GM12878 (cell line): ENCODE results near the gene KAT2B.

Experiments used
- BMI1 ChIP-seq: fragments of 450-650 bp; IDR thresholded peaks from 2 replicates; pipeline ENCODE4 v1.6.1; 2016; ENCODE audit warnings: mild to moderate bottlenecking, moderate library complexity, borderline replicate concordance
- CEBPB ChIP-seq, 2 experiments: fragments of 150-350 bp in 1 of 2; IDR thresholded peaks; 2 replicates each; pipeline ENCODE4 v1.6.1; 2012 to 2014; ENCODE audit warnings: low read depth in 2 of 2, low read length in 2 of 2, borderline replicate concordance in 1 of 2, inconsistent platforms in 1 of 2
- JUND ChIP-seq: IDR thresholded peaks from 2 replicates; pipeline ENCODE4 v1.6.1; 2012; ENCODE audit warnings: low read depth, mild to moderate bottlenecking, low read length, improper control_type of control experiment, moderate library complexity
- POLR2AphosphoS5 ChIP-seq: IDR thresholded peaks from 2 replicates; pipeline ENCODE4 v1.6.1; 2011; ENCODE audit warnings: mild to moderate bottlenecking, low read length, inconsistent platforms
- SIN3A ChIP-seq: IDR thresholded peaks from 2 replicates; pipeline ENCODE4 v1.6.1; 2012; ENCODE audit warnings: low read depth, low read length, improper control_type of control experiment
- SP1 ChIP-seq: IDR thresholded peaks from one replicate; pipeline ENCODE4 v1.6.1; 2011; ENCODE audit warnings: low read depth, low read length
- TCF12 ChIP-seq: IDR thresholded peaks from 2 replicates; pipeline ENCODE4 v1.6.1; 2011; ENCODE audit warnings: low read depth, mild to moderate bottlenecking, low read length
- TF ChIP-seq, protein P1 (sequence below), 3 experiments: IDR thresholded peaks in 2 of 3; conservative IDR thresholded peaks in 1 of 3; 2 replicates each; pipeline ENCODE4 v1.5.1; 2011; ENCODE audit warnings: low read depth in 3 of 3, low read length in 3 of 3, mild to moderate bottlenecking in 3 of 3, control low read depth in 2 of 3, moderate library complexity in 2 of 3, inconsistent platforms in 1 of 3, mixed read lengths in 1 of 3; ENCODE audit not compliant: control insufficient read depth in 2 of 3, insufficient read depth in 1 of 3; ENCODE audit errors: extremely low read depth in 1 of 3
- TF ChIP-seq, protein P2 (sequence below): IDR thresholded peaks from 2 replicates; pipeline ENCODE4 v1.6.1; 2011; ENCODE audit warnings: mild to moderate bottlenecking, low read depth, low read length, moderate library complexity; ENCODE audit not compliant: insufficient replicate concordance
- TF ChIP-seq, protein P3 (sequence below): IDR thresholded peaks from 2 replicates; pipeline ENCODE4 v1.6.1; 2012; ENCODE audit warnings: low read depth, low read length, improper control_type of control experiment
- TF ChIP-seq, protein P4 (sequence below): IDR thresholded peaks from 2 replicates; pipeline ENCODE4 v1.6.1; 2012; ENCODE audit warnings: low read length, inconsistent platforms

DNA sequence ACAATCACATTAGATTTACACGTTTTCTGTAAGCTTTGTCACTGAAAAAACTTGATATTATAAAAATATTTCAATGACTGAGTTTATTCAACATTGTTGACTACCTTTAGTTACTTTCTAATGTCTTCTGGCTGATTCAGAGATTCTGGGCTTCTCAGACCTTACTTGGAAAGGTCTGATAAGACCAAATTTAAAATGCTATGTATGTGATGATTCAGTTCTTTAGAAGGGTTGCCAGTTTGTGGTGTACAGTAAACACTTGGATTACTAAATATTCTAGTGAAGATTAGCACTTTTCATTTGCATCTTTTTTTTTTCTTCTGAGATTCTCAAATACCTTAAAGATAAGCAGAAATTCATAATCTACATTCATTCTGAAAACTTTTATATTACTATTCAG is 96.0 kb downstream of the KAT2B start:
- TF ChIP-seq, protein P1, sequence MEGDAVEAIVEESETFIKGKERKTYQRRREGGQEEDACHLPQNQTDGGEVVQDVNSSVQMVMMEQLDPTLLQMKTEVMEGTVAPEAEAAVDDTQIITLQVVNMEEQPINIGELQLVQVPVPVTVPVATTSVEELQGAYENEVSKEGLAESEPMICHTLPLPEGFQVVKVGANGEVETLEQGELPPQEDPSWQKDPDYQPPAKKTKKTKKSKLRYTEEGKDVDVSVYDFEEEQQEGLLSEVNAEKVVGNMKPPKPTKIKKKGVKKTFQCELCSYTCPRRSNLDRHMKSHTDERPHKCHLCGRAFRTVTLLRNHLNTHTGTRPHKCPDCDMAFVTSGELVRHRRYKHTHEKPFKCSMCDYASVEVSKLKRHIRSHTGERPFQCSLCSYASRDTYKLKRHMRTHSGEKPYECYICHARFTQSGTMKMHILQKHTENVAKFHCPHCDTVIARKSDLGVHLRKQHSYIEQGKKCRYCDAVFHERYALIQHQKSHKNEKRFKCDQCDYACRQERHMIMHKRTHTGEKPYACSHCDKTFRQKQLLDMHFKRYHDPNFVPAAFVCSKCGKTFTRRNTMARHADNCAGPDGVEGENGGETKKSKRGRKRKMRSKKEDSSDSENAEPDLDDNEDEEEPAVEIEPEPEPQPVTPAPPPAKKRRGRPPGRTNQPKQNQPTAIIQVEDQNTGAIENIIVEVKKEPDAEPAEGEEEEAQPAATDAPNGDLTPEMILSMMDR (IDR thresholded peaks at IDR 0.05 in 2 of 3, conservative IDR thresholded peaks at IDR 0.05 in 1 of 3; ENCODE audit: control insufficient read depth in 2 of 3, extremely low read depth in 1 of 3, insufficient read depth in 1 of 3, low read depth in 3 of 3, low read length in 3 of 3) = no peak
- TF ChIP-seq, protein P2, sequence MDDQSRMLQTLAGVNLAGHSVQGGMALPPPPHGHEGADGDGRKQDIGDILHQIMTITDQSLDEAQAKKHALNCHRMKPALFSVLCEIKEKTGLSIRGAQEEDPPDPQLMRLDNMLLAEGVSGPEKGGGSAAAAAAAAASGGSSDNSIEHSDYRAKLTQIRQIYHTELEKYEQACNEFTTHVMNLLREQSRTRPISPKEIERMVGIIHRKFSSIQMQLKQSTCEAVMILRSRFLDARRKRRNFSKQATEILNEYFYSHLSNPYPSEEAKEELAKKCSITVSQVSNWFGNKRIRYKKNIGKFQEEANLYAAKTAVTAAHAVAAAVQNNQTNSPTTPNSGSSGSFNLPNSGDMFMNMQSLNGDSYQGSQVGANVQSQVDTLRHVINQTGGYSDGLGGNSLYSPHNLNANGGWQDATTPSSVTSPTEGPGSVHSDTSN = no peak
- TF ChIP-seq POLR2AphosphoS5 = no peak
- TF ChIP-seq, protein P3, sequence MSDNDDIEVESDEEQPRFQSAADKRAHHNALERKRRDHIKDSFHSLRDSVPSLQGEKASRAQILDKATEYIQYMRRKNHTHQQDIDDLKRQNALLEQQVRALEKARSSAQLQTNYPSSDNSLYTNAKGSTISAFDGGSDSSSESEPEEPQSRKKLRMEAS = no peak
- no peak for TF ChIP-seq CEBPB (IDR thresholded peaks at IDR 0.05; ENCODE audit: borderline replicate concordance in 1 of 2, low read depth in 2 of 2, low read length in 2 of 2)
- TF ChIP-seq BMI1 = no peak
- no peak for TF ChIP-seq JUND
- TF ChIP-seq, protein P4, sequence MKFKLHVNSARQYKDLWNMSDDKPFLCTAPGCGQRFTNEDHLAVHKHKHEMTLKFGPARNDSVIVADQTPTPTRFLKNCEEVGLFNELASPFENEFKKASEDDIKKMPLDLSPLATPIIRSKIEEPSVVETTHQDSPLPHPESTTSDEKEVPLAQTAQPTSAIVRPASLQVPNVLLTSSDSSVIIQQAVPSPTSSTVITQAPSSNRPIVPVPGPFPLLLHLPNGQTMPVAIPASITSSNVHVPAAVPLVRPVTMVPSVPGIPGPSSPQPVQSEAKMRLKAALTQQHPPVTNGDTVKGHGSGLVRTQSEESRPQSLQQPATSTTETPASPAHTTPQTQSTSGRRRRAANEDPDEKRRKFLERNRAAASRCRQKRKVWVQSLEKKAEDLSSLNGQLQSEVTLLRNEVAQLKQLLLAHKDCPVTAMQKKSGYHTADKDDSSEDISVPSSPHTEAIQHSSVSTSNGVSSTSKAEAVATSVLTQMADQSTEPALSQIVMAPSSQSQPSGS = no peak
- TF ChIP-seq SP1 = no peak
- no peak for TF ChIP-seq SIN3A
- no peak for TF ChIP-seq TCF12
